ENCODE measurements around the gene BPIFB4. TPM values are rescaled to one million over a fixed set of nuclear protein-coding genes. Genes with fewer than 3 reads are reported as not detected.
"Not testable (repeated sequence)": the region's sequence is repeated elsewhere in the genome, so short reads cannot be mapped to it uniquely, and the experiment has no call there.

BPIFB4 gene
- total RNA-seq, 1 experiment from 2014 or later = not detected

DNA sequence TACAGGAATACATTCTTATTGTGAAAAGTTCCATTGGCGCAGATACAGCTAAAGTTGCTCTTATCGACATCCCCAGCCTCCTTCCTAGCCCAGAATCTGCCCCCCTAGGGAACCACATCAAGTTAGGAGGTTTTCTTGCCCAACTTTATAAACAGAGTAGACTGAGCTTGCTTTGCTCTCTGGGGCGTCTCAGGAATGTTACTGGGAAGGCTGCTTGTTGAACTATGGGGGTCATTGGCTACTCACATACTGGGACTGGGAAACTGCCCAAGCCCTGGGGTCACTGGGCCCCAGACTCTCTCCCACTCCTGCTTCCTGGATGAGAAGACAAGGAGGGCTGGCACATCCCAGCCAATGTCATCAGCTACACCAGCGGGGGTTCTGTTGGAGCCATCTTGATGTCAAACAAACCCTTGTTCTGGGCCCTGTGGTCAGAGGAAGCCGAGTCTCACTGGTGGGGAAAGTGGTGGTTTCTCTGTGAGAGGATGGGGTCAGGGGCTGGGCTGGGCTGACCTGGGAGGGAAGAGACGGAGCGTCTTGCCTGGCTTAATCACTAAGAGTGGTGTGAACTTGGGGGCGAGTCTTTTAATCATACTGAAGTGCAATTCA lies 26.0 kb downstream of the BPIFB4 start:
- H3K36me3 Mint-ChIP-seq (ENCODE audit: insufficient read depth, unreplicated experiment) = peaks cover 4% of the 10 kb centered on the region
- H3K4me3 Mint-ChIP-seq (ENCODE audit: low read depth, unreplicated experiment) = no peak overlapping the region
- no peak for DNase-seq
- peaks cover 100% of the 10 kb centered on the region for H3K27me3 Mint-ChIP-seq (ENCODE audit: unreplicated experiment)
- no TSS peak for BruUV-seq (replicated peaks)
- TF ChIP-seq, protein P1, sequence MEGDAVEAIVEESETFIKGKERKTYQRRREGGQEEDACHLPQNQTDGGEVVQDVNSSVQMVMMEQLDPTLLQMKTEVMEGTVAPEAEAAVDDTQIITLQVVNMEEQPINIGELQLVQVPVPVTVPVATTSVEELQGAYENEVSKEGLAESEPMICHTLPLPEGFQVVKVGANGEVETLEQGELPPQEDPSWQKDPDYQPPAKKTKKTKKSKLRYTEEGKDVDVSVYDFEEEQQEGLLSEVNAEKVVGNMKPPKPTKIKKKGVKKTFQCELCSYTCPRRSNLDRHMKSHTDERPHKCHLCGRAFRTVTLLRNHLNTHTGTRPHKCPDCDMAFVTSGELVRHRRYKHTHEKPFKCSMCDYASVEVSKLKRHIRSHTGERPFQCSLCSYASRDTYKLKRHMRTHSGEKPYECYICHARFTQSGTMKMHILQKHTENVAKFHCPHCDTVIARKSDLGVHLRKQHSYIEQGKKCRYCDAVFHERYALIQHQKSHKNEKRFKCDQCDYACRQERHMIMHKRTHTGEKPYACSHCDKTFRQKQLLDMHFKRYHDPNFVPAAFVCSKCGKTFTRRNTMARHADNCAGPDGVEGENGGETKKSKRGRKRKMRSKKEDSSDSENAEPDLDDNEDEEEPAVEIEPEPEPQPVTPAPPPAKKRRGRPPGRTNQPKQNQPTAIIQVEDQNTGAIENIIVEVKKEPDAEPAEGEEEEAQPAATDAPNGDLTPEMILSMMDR (IDR thresholded peaks at IDR 0.05; ENCODE audit: unreplicated experiment) = no peak
- CTCF ChIA-PET = interaction anchor here (0.7 kb wide), 1 partner anchor 15 kb away, joined by 3 read pairs; no protein-coding TSS in a partner anchor
- H3K27ac Mint-ChIP-seq (ENCODE audit: unreplicated experiment) = no peak overlapping the region
- H3K4me1 Mint-ChIP-seq (ENCODE audit: low read depth, unreplicated experiment) = no peaks in the 10 kb centered on the region
- intact Hi-C loops (cut with micrococcal nuclease; ENCODE audit: unreplicated experiment) = no loop called here
- no peaks in the 10 kb centered on the region for H3K9me3 Mint-ChIP-seq (ENCODE audit: low read depth, unreplicated experiment)

DNA sequence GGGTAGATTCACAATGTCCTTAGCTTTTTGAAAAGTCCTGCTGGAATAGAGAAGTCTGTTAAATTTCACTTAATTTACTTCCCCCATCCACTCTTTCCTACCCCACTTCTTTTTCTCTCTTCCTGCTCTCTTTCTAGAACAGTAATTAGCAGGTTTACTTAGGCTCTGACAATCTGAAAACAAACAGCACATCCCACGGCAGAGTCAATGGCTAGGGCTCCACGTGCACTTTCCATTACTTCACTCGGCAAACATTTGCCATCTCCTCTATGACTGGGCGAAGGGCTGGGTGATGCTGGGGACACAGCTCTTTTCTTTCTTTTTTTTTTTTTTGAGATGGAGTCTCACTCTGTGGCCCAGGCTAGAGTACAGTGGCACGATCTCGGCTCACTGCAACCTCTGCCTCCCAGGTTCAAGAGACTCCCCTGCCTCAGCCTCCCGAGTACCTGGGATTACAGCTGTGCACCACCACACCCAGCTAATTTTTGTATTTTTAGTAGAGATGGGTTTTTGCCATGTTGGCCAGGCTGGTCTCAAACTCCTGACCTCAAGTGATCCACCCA lies 26.7 kb downstream of the BPIFB4 start:
- intact Hi-C loops (cut with micrococcal nuclease; ENCODE audit: unreplicated experiment); DNase-seq; H3K36me3 Mint-ChIP-seq (ENCODE audit: insufficient read depth, unreplicated experiment); H3K4me3 Mint-ChIP-seq (ENCODE audit: low read depth, unreplicated experiment); BruUV-seq (replicated peaks); H3K27ac Mint-ChIP-seq (ENCODE audit: unreplicated experiment); H3K4me1 Mint-ChIP-seq (ENCODE audit: low read depth, unreplicated experiment); H3K9me3 Mint-ChIP-seq (ENCODE audit: low read depth, unreplicated experiment): not testable (repeated sequence)
- H3K27me3 Mint-ChIP-seq (ENCODE audit: unreplicated experiment) = peaks cover 94% of the 10 kb centered on the region
- CTCF ChIA-PET = interaction anchor here (0.7 kb wide), 1 partner anchor 14 kb away, joined by 3 read pairs; no protein-coding TSS in a partner anchor

DNA sequence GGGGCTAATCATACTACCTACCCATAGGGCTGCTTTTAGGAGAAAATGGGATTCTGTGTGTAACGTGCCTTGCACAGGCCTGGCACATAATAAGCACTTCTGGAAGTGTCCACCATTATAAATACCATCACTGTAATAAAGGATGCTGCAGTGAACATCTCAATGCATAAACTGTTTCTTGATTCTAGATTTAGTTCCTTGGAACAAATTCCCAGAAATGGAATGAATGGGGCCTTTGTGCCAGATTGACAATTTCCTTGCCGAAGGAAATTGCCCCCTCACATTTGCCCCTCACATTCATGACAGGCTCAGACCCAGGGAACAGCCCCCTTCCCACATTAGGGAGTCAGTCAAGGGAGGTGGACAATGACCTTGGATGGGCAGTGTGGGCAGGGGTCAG lies 29.2 kb downstream of the BPIFB4 start:
- no TSS peak for BruUV-seq (replicated peaks)
- TF ChIP-seq, protein P1 (IDR thresholded peaks at IDR 0.05; ENCODE audit: unreplicated experiment) = no peak
- H3K36me3 Mint-ChIP-seq (ENCODE audit: insufficient read depth, unreplicated experiment) = no peaks in the 10 kb centered on the region
- no peak overlapping the region for H3K27ac Mint-ChIP-seq (ENCODE audit: unreplicated experiment)
- no peak for DNase-seq
- intact Hi-C loops (cut with micrococcal nuclease; ENCODE audit: unreplicated experiment) = no loop called here
- peaks cover 91% of the 10 kb centered on the region for H3K27me3 Mint-ChIP-seq (ENCODE audit: unreplicated experiment)
- no peaks in the 10 kb centered on the region for H3K4me1 Mint-ChIP-seq (ENCODE audit: low read depth, unreplicated experiment)
- no peaks in the 10 kb centered on the region for H3K9me3 Mint-ChIP-seq (ENCODE audit: low read depth, unreplicated experiment)
- CTCF ChIA-PET = interaction anchor here (1.3 kb wide), 1 partner anchor 12 kb away, joined by 4 read pairs; no protein-coding TSS in a partner anchor
- no peak overlapping the region for H3K4me3 Mint-ChIP-seq (ENCODE audit: low read depth, unreplicated experiment)

DNA sequence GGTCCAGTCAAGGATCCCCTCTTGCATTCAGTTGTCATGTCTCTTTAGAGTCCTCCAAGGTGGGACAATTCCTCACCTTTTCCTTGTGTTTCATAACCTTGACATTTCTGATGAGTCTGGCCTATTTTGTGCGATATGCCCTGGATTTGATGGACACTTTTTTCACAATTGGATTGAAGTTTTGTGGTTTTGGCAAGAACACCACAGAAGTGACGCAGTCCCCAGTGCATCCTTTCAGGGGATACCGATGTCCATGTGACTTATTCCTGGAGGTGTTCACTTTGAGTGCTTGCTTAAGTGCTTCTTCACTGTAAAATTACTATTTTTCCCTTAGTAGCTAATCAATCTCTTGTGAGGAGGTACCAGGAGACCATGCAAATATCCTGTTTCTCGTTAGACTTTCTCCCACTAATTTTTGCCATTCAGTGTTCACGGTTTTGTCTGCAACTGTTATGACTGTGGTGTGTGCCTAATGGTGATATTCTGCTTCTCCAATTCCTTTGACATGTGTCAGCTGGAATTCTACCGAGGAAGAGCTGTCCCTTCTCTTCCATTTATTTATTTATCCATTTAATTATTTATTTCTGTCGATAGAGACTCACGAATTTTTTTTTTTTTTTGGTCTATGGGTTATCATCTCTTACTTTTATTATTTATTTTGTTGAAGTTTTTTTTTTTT lies 30.8 kb downstream of the BPIFB4 start:
- Mint-ChIP-seq H3K27me3 (ENCODE audit: unreplicated experiment) (peaks cover 89% of the 10 kb centered on the region), H3K4me1 (ENCODE audit: low read depth, unreplicated experiment) (no peaks in the 10 kb centered on the region), H3K36me3 (ENCODE audit: insufficient read depth, unreplicated experiment) (no peaks in the 10 kb centered on the region), H3K27ac (ENCODE audit: unreplicated experiment) (no peak overlapping the region), H3K4me3 (ENCODE audit: low read depth, unreplicated experiment) (no peak overlapping the region), H3K9me3 (ENCODE audit: low read depth, unreplicated experiment) (no peaks in the 10 kb centered on the region)
- DNase-seq = no peak
- TF ChIP-seq, protein P1 (IDR thresholded peaks at IDR 0.05; ENCODE audit: unreplicated experiment) = no peak
- CTCF ChIA-PET = no interaction called here
- intact Hi-C loops (cut with micrococcal nuclease; ENCODE audit: unreplicated experiment) = no loop called here
- no TSS peak for BruUV-seq (replicated peaks)

Measured in Calu3 (cell line).